WTC11 (cell line): ENCODE results near the gene ELOVL5.

Experiments used
- SMAD3 ChIP-seq: sonication (generic); formaldehyde crosslinking; IDR thresholded peaks from 2 replicates; pipeline ENCODE4 v1.8.0; 2022; ENCODE audit warnings: missing genetic modification reagents, mild to moderate bottlenecking, borderline replicate concordance
- ZBTB21 ChIP-seq: sonication (generic); formaldehyde crosslinking; IDR thresholded peaks from 2 replicates; pipeline ENCODE4 v1.8.1; 2023; ENCODE audit warnings: mild to moderate bottlenecking, missing genetic modification reagents, borderline replicate concordance

DNA sequence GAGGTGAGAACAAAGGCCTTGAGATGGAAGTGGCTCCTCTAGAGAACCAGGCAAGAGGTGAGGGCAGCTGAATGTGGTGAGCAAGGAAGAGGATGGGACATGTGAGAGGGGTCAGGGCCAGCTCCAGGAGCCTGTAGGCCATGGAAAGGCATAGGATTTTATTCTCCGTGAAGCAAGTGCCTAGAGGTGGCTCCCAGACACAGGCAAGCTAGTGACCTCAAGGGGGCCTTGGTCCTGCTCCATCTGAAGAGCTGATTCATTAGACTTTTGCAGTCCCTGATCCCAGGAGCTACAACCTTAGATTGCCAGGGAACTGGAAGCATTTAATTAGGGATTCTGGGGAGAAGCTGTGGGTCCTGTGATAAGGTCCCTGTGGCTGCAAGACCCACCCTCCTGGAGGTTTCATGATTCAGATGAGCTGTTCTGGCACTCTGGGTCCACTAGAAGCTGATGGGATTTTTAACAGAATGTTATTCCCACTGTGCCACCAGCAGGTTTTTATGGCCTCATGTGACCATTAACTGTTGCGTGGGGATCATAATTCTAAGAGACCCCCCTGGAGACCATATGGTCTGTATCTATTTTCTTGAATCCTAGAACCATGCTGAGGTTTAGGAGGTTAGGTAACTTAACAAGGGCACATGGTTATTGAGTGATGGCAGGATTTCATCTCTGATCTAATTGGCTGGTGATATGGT, 90.5 kb downstream of the ELOVL5 start:
- no peak for TF ChIP-seq ZBTB21 (CRISPR knock-in tag)
- no peak for TF ChIP-seq SMAD3 (CRISPR knock-in tag)
